B cell (primary cell): ENCODE measurements around the gene SYT3. TPM values are rescaled to one million over a fixed set of nuclear protein-coding genes. Genes with fewer than 3 reads are reported as not detected.

Experiments
- ATAC-seq: fragments of 200-7000 bp; cut with Tn5 transposase; one replicate; pipeline ENCODE4 v1.10.0; 2021; ENCODE audit warnings: low read depth, mild to moderate bottlenecking, moderate number of reproducible peaks, moderate library complexity
- CTCF ChIA-PET: fragments of 350-600 bp; sonication (Branson Sonifier 250); formaldehyde crosslinking; loops from one replicate; lab custom pipeline; 2021; ENCODE audit warnings: antibody characterized with exemption, inconsistent platforms; lab: Charles Lee
- POLR2A ChIA-PET: fragments of 350-600 bp; sonication (Branson Sonifier 250); formaldehyde crosslinking; loops from one replicate; lab custom pipeline; 2021; ENCODE audit warnings: antibody characterized with exemption; lab: Charles Lee
- DNase-seq: peaks from one replicate; pipeline ENCODE4 v3.0.0; 2013
- H2AFZ ChIP-seq: 2 replicates; pipeline ENCODE4 v1.6.1; 2012; ENCODE audit warnings: mild to moderate bottlenecking, low read depth, low read length; ENCODE audit not compliant: insufficient read depth, poor library complexity, severe bottlenecking
- H3K27ac ChIP-seq, 2 donors: 1 replicate in 1 of 2; 2 replicates in 1 of 2; pipeline ENCODE4 v1.5.1; 2012 to 2013; ENCODE audit warnings: low read length in 2 of 2, mild to moderate bottlenecking in 2 of 2, moderate library complexity in 1 of 2
- H3K27me3 ChIP-seq, 4 experiments: fragments of 200-600 bp in 1 of 4; sonication (generic) in 1 of 4; replicated peaks in 1 of 4; 1 replicate in 2 of 4; 2 replicates in 2 of 4; pipeline versions ENCODE4 v1.6.1 to v1.7.0; 2013 to 2016; ENCODE audit warnings: low read length in 3 of 4, mild to moderate bottlenecking in 2 of 4, mixed read lengths in 1 of 4, moderate library complexity in 1 of 4; ENCODE audit not compliant: insufficient read depth in 4 of 4, control insufficient read depth in 3 of 4; ENCODE audit errors: control extremely low read depth in 1 of 4
- H3K36me3 ChIP-seq, 2 experiments: replicated peaks in 1 of 2; 1 replicate in 1 of 2; 2 replicates in 1 of 2; pipeline versions ENCODE4 v1.6.1 to v1.7.1; 2013; ENCODE audit warnings: low read length in 1 of 2; ENCODE audit not compliant: insufficient read depth in 2 of 2, control insufficient read depth in 1 of 2; ENCODE audit errors: control extremely low read depth in 1 of 2, extremely low read depth in 1 of 2
- H3K4me1 ChIP-seq, 2 donors: fragments of 200-600 bp in 1 of 2; sonication (generic) in 1 of 2; 1 replicate in 1 of 2; 2 replicates in 1 of 2; pipeline versions ENCODE4 v1.5.1 to v1.6.1; 2013 to 2017; ENCODE audit warnings: low read length in 2 of 2; ENCODE audit not compliant: control insufficient read depth in 2 of 2, insufficient read depth in 2 of 2
- H3K4me2 ChIP-seq: replicated peaks from 2 replicates; pipeline ENCODE3; 2012; ENCODE audit warnings: mild to moderate bottlenecking, low read depth, low read length; ENCODE audit not compliant: poor library complexity, severe bottlenecking
- H3K4me3 ChIP-seq, 5 experiments: fragments of 200-600 bp in 1 of 5; sonication (generic) in 1 of 5; 1 replicate in 3 of 5; 2 replicates in 2 of 5; pipeline versions ENCODE4 v1.5.1 to v1.7.0; 2011 to 2016; ENCODE audit warnings: low read length in 4 of 5, mild to moderate bottlenecking in 4 of 5, low read depth in 2 of 5, control low read depth in 1 of 5, moderate library complexity in 1 of 5; ENCODE audit not compliant: insufficient read depth in 1 of 5; ENCODE audit errors: control extremely low read depth in 1 of 5, extremely low read depth in 1 of 5
- H3K79me2 ChIP-seq: fragments of 200-600 bp; sonication (generic); one replicate; pipeline ENCODE4 v1.6.0; 2016; ENCODE audit warnings: low read length; ENCODE audit not compliant: control insufficient read depth, insufficient read depth
- H3K9ac ChIP-seq: fragments of 200-600 bp; sonication (generic); 2 replicates; pipeline ENCODE4 v1.6.1; 2017; ENCODE audit warnings: mild to moderate bottlenecking, low read length, moderate library complexity
- H3K9me3 ChIP-seq, 3 donors: one replicate each; pipeline versions ENCODE4 v1.6.1 to v1.7.1; 2013; ENCODE audit warnings: low read length in 2 of 3; ENCODE audit not compliant: control insufficient read depth in 2 of 3, insufficient read depth in 1 of 3; ENCODE audit errors: control extremely low read depth in 1 of 3
- H4K20me1 ChIP-seq: 2 replicates; pipeline ENCODE4 v1.6.0; 2012; ENCODE audit warnings: mild to moderate bottlenecking, low read length; ENCODE audit not compliant: insufficient read depth, control insufficient read depth, poor library complexity, severe bottlenecking
- H3K27ac Mint-ChIP-seq: one replicate; pipeline ENCODE4 v1.8.0; 2021; ENCODE audit warnings: mixed read lengths
- H3K27me3 Mint-ChIP-seq: one replicate; pipeline ENCODE4 v1.8.0; 2021; ENCODE audit warnings: mixed read lengths
- H3K4me1 Mint-ChIP-seq: one replicate; pipeline ENCODE4 v1.8.0; 2021; ENCODE audit warnings: mixed read lengths
- H3K4me3 Mint-ChIP-seq: one replicate; pipeline ENCODE4 v1.8.0; 2021; ENCODE audit warnings: mixed read lengths
- H3K9me3 Mint-ChIP-seq: one replicate; pipeline ENCODE4 v1.8.0; 2022; ENCODE audit warnings: mixed read lengths; ENCODE audit not compliant: insufficient read depth
- CTCF ChIP-seq: fragments of 200-600 bp; IDR thresholded peaks from one replicate; pipeline ENCODE4 v1.8.0; 2022; ENCODE audit warnings: antibody characterized with exemption, mild to moderate bottlenecking
- EZH2 ChIP-seq: IDR thresholded peaks from 2 replicates; pipeline ENCODE4 v1.6.1; 2012; ENCODE audit warnings: borderline replicate concordance, low read depth, mild to moderate bottlenecking, moderate library complexity, low read length; ENCODE audit not compliant: insufficient read depth, poor library complexity, severe bottlenecking
- WGBS: methylation state at CpG from one replicate; pipeline ENCODE4 v1.1.5; 2013; ENCODE audit warnings: missing lambda C conversion rate; ENCODE audit not compliant: insufficient coverage; 5-methylcytosine and 5-hydroxymethylcytosine counted together
- intact Hi-C: fragments of 100-400 bp; cut with micrococcal nuclease; formaldehyde crosslinking; loops from one replicate; pipeline ENCODE4 v1.10.0; 2022
- polyA plus RNA-seq: library from polyadenylated mRNA; depleted of rRNA; stranded (reverse); fragments of >200 nt; gene quantifications from 2 replicates; pipeline ENCODE4 v1.2.3, GENCODE V29; 2012
- total RNA-seq, 2 donors: library from RNA; stranded (reverse); fragments of 120-200 nt in 1 of 2; gene quantifications; 1 replicate in 1 of 2; 2 replicates in 1 of 2; pipeline versions ENCODE4 v1.2.3 to v1.2.4, GENCODE V29; 2013 to 2022

Gene SYT3
- total and polyA plus RNA-seq, 2 donors (not counting 1 experiment from before 2014, with no cell fraction given): 0.09 to 0.17 TPM

- Histone ChIP-seq H3K9me3 (peaks cover 0 to 64% (median 8%) of the 10 kb centered on the region in 3 donors), H3K9ac (no peak overlapping the region), H3K27me3 (peaks cover 0 to 51% (median 19%) of the 10 kb centered on the region in 4 experiments), H3K36me3 (no peaks in the 10 kb centered on the region), H4K20me1 (no peaks in the 10 kb centered on the region), H3K4me3 (no peak overlapping the region), H3K27ac (no peak overlapping the region), H3K4me1 (peaks cover 18 to 21% of the 10 kb centered on the region in 2 donors), H3K79me2 (no peaks in the 10 kb centered on the region), H3K4me2 (no peak overlapping the region), H2AFZ (no peak overlapping the region)
- Mint-ChIP-seq H3K9me3 (peaks cover 21% of the 10 kb centered on the region), H3K4me1 (peaks cover 18% of the 10 kb centered on the region), H3K4me3 (peak overlapping the region; percentile 48), H3K27me3 (peaks cover 55% of the 10 kb centered on the region), H3K27ac (no peak overlapping the region)
- ATAC-seq: no peak
- POLR2A ChIA-PET: no interaction called here
- intact Hi-C loops: no loop called here
- 70% methylated on average over 5 of the region's 6 CpGs for WGBS
- no peak for TF ChIP-seq EZH2
- no peak for TF ChIP-seq CTCF
- CTCF ChIA-PET: no interaction called here
- no peak for DNase-seq
These were observed 20.3 kb upstream of the SYT3 start for GRCh38 chr19:50660088-50660366.

DNA sequence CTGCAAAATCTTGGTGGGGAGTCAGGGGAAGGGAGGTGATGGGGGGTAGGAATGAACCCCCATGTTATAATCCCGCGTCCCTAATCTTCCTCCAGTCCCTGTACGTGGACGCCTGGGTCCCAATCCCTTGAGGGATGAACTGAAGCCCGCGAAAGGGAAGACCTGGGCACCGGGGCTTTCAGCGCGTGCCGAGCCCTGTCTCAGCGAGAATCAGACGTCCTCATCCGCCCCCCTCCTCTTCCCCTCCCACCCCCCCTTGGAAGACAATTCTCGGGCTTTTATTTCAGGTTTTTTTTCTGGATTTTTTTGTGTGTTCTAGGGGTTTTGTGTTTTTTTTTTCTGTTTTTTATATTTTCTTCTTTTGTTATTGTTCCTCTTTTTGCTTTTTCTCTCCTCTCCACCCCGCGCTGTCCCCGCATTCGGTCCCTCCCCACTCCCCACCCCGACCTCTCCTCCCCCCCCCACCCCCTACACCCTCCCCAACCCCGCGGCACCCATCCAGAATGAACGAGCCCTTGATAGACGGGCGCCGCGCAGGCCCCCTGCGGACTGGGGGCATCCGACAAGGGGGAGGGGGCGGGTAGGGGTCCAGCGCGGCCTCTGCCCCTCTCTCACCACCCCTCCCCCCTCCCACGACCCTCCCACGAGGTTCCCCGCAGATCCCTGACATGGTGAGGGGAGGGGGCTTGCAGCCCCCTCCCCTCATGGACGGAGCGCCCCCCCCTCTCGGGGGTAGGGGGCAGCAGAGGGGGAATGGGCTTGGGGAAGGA, 19.8 kb upstream of the SYT3 start:
- H3K79me2 ChIP-seq: no peaks in the 10 kb centered on the region
- H3K27me3 ChIP-seq: peaks cover 0 to 53% (median 20%) of the 10 kb centered on the region in 4 experiments
- Mint-ChIP-seq H3K27me3 (peaks cover 58% of the 10 kb centered on the region), H3K9me3 (peaks cover 24% of the 10 kb centered on the region), H3K4me3 (peak overlapping the region; percentile 52), H3K4me1 (peaks cover 18% of the 10 kb centered on the region), H3K27ac (no peak overlapping the region)
- H3K4me3 ChIP-seq: peak overlapping the region in 2 of 5 experiments; percentile 25 to 30
- no peak overlapping the region for H3K9ac ChIP-seq
- H3K4me2 ChIP-seq: peak overlapping the region; percentile 71
- POLR2A ChIA-PET: no interaction called here
- peaks cover 0 to 63% (median 12%) of the 10 kb centered on the region in 3 donors for H3K9me3 ChIP-seq
- H3K4me1 ChIP-seq: peaks cover 18 to 21% of the 10 kb centered on the region in 2 donors
- H3K27ac ChIP-seq: no peak overlapping the region
- CTCF ChIA-PET: no interaction called here
- no peaks in the 10 kb centered on the region for H3K36me3 ChIP-seq
- no peak for DNase-seq
- TF ChIP-seq CTCF (no peak), EZH2 (no peak)
- peak overlapping the region; percentile 54 for H2AFZ ChIP-seq
- ATAC-seq: no peak
- no peaks in the 10 kb centered on the region for H4K20me1 ChIP-seq
- 7% methylated on average over 8 of the region's 37 CpGs for WGBS
- intact Hi-C loops: no loop called here
